C4-2B (cell line): Measurements from ENCODE around the gene SLC8A1.

ENCODE experiments used
- ZFX ChIP-seq: fragments of 450-650 bp; IDR thresholded peaks from 2 replicates; pipeline ENCODE4 v1.6.1; 2017
- TF ChIP-seq, protein P1 (sequence below): fragments of 450-650 bp; conservative IDR thresholded peaks from 2 replicates; pipeline ENCODE4 v1.5.1; 2017; ENCODE audit warnings: mild to moderate bottlenecking

DNA sequence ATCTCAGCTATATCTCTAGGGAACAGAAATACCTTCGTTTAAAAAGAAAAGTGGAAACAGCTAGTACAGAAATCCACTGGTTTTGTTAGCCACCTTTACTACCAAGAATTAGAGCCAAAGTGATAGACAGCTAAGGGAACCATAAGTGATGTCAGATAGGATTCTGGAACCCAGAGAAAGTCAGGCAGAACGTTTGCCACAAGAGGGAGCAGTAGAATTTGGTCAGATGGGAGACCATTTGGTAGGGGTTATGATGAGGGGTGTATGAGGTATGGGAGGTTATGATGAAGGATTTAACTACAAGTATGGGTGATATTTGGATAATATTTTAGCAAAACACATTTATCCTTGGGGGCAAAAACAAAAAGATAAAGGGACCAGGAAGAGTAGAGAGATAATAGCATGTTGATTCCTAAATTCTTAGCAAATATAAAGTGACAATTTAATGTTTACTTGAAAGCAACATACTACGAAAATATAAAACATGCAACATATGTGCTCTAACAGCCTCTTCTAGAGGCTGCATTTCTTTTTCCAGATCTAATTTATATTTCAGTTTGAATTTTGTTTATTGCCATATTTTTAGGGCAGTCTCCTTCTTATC, 3.3 kb downstream of the SLC8A1 start:
- TF ChIP-seq, protein P1, sequence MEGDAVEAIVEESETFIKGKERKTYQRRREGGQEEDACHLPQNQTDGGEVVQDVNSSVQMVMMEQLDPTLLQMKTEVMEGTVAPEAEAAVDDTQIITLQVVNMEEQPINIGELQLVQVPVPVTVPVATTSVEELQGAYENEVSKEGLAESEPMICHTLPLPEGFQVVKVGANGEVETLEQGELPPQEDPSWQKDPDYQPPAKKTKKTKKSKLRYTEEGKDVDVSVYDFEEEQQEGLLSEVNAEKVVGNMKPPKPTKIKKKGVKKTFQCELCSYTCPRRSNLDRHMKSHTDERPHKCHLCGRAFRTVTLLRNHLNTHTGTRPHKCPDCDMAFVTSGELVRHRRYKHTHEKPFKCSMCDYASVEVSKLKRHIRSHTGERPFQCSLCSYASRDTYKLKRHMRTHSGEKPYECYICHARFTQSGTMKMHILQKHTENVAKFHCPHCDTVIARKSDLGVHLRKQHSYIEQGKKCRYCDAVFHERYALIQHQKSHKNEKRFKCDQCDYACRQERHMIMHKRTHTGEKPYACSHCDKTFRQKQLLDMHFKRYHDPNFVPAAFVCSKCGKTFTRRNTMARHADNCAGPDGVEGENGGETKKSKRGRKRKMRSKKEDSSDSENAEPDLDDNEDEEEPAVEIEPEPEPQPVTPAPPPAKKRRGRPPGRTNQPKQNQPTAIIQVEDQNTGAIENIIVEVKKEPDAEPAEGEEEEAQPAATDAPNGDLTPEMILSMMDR, result peak; percentile 35
- no peak for TF ChIP-seq ZFX
